HG02623 (cell line): ENCODE measurements around the gene TREH.

Experiments used
- ATAC-seq: cut with Tn5 transposase; IDR thresholded peaks from one replicate; pipeline ENCODE4 v1.9.1; 2021; ENCODE audit warnings: moderate library complexity; ENCODE audit not compliant: unreplicated experiment

TREH gene

DNA sequence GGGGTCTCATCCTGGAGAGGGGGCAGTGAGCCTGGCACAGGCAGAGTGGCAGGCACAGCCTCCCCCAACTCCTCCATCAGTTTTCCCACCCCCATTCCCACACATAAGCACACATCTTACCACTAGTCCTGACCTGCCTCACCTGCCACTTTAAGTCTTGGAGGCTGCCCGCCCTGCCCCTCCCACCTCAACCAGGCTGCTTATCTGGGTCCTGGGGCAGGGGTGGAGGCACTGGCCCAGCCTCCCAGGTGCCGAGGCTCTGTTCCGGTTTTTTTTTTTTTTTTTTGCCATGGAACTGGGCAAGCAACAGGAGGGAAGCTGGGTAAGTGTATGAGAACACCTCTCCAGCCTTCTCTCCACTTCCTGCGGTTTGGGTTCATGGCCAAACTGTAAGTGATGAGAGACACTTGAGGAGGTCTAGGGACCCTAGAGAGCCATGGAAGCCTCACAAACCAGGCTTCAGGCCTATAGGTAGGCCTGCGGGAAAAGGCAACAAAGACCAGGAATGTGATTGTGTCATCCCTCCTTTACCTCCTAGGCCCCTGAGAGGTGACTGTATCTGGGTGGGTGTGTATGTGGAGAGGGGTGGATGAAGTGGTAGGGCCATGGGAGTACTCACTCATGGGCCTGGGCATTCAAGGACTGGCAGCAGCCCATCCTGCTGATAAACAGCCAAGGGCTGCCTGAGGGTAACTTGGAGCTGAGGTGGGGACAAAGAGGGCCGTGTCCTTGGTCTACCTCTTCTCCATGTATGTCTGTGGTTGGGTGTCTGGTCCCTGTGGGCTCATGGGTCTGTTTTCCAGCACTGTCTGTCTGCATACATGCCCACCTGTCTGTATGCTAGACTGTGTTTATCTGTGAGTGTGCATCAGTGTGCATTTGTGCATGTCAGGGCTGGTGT is 49.4 kb downstream of the TREH start:
- no peak for ATAC-seq

DNA sequence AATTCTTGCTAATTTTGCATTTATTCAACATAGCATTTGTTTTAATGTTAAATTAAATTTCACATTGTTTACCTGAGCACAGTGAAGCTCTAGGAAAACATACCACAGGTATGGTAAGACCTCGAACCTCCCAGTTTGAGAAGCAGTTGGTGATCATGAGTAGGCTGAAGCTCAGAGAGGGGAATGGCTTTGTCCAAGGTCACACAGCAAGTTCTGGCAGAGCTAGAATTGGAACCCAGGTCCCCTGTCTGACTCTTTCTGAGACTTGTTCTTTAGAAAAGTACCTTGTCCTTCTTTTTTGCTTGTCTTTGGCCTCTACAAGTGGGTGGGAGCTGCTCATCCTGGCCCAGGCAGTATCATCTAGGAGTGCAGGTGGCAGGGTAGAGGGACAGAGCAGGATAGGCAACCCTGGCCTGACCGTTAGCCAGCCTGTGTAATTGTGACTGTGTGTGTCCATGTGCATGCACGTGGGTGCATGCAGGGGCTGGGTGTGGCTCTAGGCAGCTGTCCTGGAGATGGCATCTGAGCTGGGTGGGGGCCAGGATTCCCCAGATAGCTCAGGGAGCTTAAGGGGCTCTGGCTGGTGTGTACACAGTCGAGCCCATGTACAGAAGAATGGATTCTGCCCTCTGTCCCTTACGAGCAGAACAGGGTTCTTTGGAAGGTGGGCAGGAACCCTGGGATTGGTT is 50.4 kb downstream of the TREH start:
- ATAC-seq, result no peak

DNA sequence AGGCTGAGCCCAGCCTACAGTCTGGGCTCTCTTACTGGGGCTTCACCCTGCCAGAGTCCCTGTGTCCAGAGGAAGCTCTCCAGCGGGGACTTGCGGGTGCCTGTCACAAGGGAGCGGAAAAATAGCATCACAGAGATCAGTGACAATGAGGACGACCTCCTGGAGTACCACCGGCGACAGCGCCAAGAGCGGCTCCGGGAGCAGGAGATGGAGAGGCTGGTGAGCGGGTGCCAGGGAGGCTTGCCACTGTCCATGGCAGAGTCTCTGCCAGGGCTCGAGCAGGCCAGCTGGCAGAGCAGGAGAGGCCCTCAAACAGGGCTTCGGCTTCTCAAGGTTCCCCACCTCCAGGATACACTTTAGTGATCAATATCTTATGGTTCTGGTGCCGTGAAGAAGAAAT is 51.0 kb downstream of the TREH start:
- no peak for ATAC-seq

DNA sequence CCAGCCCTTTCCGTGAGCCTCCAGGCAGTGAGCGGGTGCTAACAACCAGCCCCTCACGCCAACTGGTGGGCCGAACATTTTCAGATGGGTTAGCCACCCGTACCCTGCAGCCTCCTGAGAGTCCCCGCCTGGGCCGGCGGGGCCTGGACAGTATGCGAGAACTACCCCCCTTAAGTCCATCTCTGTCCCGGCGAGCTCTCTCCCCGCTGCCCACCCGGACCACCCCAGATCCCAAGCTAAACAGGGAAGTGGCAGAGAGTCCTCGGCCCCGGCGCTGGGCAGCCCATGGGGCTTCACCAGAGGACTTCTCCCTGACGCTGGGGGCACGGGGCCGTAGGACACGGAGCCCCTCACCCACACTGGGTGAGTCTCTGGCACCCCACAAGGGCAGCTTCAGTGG is 51.4 kb downstream of the TREH start:
- no peak for ATAC-seq

DNA sequence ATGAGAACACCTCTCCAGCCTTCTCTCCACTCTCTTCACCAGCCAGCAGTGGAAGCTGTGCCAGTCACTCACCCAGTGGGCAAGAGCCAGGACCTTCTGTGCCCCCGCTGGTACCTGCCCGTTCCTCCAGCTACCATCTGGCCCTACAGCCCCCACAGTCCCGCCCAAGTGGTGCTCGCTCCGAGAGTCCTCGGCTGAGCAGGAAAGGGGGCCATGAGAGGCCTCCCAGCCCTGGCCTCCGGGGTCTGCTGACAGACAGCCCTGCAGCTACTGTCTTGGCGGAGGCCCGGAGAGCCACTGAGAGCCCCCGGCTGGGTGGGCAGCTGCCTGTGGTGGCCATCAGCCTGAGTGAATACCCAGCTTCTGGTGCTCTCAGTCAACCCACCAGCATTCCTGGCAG is 51.9 kb downstream of the TREH start:
- ATAC-seq, result no peak

DNA sequence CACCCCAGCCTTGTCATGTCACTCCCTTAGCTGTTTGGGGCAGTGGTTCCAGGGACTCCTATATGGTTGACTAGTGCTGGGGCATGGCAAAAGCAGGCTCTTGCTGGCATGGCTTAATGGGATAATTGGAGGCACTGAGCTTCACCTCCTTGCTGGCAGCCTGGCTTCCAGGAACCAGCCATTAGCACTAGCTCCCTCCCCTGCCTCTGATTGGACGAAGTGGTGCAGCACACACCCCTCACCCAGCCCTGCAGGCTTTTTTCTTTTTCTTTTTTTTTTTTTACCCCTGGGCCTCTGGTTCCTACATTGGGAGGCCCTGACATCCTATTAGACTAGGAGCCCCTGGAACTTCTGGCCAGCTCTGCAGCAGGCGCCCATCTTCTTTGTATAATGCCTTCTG is 53.5 kb downstream of the TREH start:
- no peak for ATAC-seq

DNA sequence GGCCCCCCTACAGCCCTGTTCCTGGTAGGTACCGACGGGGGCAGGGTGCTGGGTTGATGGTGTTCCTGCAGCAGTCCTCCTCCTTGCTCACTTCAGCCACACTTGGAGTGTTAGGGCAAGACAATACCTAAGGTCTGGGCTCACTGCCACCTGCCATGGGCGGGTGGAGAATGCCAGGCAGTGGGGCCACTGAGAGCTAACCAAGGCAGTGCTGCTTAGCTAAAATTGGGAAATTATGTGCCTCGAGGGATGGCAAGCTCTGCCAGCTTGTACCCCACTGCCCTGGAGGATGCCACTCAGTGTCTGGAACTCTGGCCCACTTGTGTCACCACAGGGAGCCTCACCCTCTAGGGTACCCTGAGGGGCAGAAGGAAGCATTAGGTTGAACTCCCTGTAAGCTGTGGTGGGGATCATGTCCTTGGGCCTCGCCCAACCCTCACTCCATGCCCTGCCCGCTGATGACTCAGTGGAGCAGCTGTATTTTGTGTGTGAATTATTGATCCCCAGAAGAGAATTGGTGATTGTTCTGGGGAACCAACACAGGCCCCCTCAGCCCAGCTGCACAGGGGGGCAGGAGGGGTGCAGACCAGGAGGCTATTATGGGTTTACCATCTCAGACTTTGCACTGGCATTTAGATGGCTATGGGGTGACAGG is 54.3 kb downstream of the TREH start:
- ATAC-seq, result no peak

DNA sequence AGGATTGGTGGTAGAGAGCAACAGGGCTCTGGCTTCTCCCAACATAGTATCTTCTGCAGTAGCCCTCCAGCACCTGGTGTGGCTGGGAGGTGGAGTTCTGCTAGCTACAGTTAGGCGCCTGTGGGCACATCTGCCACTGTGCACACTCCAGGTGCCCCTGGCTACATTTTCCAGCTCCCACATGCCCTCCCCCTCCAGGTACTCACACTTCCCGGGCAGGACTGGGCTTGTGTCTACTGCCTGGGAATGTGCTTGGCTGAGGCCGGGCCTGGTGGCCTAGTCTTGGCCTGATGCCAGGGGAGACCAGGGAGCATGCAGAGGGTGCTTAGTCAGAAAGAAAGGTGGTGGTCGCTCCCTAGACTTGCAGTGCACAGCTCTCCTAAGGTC is 56.2 kb downstream of the TREH start:
- no peak for ATAC-seq

DNA sequence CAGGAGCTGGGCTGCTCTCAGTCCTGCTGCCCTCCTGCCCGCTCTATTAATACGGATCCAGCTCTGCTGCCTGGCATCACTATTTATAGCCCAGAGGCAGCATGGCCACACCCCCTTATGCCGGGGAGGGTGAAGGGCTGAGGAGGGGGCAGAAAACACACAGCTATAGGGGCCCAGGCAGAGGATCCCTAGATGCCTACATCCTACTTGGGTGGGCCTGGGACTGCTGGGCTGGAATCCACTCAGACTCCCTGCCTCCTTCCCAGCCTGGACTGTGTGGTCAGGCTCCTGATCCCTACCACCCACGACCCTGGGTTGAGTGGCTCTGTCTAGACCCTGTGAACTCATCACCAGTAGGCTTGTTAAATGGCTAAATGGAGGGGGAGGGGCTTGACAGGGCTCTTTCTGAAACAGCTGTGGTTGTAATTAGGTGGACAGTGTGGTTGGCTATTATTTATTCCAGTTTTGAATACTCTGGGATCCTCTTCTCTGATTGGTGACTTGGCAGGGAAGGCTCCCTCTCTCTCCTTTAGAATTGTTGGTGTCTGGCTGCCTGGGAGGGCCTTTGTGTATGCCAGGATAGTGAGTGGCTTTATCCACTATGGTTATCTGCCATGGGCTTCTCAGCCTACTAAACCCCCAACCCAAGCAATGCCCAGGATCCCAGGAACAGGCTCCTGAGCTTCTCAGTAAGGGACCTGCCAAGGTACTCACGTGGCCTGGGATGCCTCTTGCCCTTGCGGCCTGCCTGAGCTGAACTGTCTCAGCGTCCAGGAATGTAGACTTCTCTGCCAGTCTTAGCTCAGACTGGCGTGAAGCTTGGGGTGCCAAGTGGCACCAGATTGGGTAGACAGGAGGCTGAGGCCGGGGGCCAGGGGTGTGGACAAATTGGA is 56.8 kb downstream of the TREH start:
- ATAC-seq, result no peak

DNA sequence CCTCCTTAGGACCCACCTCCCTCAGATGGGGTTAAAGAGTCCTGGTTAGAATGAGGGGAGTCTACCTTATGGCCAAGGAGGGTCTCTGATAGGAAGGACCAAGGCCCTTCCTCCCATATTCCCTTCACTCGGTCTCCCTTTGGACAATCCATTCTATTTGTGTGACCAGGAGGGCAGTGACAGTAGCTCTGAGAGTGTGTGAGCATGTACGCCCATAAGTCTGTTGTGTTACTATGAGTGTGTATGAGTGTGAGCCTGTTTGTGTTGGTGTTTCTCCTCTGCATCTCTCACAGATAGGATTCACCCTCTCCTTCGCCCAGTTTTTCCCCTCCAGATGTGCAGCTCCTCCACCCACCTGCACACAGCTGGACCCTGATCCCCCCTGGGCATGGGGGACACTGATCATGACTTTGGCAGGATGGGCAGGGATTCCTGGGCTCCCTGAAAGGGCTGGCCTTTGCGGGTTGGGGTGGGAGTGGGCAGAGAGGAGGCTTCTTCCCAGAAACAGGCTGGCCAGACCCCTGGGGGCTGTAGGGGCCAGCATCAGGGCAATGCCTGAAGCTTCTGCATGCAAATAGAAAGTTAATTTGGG is 57.6 kb downstream of the TREH start:
- ATAC-seq, result no peak

DNA sequence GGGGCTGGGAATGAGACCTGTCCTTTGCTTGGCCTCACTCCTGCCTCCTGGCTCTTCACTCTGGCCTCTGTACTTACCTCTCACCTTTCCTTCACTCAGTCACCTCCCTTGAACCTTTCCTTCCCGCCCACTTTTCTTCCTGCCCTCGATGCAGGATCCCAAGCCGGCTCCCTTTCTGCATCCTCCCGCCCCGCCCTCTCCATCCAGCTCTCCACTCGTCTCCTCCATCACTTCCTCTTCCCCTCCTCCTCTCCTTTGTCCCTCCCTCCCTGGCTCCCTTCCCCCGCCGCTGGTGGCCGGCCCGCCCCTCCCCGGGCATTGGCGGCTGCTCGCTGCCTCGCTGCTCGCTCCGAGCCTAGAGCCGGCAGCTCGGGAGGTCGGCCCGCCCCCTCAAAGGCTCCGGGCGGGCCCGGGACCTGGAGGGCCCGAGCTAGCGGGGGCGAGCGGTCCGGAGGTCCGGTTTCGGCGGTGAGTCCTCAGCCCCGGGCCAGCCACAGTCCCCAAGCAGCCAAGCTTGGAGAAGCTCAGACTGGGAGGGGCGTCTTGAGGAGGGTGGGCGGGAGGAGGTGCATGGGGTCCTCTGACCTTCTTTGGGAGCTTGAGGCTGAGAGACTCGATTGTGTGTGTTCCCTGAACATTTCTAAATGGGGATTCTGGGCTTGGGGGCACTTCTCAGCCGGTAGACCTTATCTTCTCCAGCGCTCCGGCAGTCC is 58.2 kb downstream of the TREH start:
- ATAC-seq, result no peak

DNA sequence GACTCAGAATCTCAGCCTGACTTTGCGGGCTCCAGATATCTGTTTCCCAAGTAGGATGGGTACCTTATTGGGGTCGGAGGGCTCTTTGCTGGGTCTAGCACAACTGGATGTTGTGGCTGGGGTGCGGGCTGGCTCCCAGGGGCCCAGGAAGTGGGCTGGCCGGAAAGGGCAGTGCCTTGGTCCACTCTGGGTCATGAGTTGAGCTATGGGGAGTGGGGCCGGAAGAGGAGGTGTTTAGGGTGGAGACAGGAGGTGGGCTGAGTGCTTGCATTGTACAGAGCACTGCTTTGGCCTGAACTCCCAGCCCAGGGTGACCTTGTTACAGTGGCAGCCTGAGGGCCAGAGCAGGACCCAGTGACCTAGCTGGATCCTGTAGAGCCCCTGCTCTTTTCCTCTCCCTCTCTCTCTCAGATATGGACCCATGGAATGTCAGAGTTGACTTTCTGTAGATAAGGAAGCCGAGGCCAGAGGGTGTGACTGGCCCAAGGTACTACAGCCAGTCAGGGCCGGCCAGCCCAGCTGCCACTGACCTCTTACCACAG is 58.9 kb downstream of the TREH start:
- no peak for ATAC-seq

DNA sequence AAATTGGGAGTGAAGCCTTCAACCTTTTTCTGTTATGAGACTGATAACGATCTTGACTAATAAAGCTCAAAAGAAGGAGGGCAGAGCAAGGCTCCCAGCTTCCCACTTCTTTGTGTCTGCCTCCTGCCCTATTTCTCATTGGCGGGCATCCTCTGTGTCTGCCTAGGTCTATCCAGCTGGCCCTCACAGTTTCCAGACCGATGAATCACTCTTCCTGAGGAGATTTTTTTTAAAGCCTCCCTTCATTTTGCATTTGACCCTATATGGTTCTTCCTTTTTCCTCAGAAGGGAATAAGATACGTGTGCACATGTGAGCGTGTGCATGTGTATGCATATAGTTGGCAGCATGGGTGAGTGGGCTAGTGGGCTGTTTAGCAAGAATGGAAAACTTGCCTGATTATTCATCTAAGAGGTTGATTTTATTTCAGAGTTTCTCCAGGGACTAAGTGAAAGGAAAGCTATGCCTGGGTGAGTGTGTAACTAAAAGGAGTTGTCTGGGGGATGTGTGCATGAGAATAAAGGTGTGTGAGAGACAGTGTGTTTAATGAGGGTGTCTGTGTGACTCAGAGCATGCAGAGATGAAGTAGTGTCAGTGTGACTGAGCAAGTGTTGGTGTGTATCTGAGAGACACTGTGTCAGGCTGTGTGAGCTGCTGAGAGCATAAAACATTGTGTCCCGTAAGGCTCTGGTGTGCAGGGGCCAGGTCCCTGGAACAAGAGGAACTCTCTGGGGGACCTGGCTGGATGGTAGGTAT is 59.8 kb downstream of the TREH start:
- ATAC-seq, result no peak

DNA sequence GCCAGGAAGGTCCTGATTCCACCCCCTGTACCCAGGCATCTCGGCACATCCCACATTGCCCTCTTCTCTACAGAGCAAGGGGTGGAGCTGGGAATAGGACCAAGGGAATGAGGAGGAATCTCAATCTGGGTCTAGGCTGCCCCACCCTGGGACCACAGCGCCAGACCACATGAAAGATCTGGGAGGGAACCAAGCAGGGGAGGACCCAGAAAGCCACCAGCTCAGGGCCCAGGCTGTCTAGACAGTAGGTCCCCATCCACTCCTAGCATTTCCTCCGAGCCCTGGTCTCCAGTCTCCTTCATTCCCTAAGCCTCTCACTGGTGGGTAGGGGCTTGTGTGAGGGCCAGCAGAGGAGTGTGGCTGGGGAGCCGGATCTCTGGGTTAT is 60.5 kb downstream of the TREH start:
- no peak for ATAC-seq

DNA sequence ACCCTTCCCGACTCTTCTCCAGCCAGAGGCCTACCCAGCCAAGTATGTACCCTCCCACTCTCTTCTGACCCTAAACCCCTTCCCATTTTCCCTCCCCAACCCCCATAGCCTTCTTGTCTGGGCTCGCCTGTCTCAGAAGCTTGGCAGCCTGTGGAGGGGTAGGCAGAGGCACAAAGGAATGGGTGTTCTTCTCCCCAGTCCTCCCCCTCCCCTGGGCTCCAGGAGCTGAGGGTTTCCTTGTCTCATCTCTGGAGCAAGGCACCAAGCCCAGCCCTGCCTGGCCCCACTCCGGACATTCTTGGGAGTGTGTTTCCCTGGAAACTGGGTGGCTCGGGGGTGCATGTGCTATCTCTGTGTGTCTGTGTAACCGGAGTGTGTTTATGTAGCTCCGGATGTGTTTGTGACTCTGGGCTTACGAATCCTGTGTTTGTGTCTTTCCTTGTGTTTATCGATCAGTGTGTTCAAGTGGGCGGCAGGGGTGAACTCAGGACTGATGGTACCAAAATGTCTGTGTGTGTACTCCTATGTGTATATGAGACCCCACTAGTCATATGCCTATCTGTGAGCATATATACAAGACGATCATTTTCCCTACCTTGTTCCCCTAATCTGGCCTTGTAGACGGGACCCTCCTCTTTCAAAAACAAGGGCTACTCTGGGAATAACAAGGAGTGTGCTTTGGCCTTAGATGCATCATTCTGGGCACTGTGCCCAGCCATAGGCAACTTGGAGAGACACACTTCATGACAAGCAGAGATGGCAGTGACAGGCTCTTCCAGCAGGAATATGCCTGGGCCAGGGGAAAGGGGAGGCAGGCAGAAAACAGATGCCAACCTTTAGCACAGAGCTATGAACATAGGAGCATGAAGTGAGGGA is 61.1 kb downstream of the TREH start:
- no peak for ATAC-seq

DNA sequence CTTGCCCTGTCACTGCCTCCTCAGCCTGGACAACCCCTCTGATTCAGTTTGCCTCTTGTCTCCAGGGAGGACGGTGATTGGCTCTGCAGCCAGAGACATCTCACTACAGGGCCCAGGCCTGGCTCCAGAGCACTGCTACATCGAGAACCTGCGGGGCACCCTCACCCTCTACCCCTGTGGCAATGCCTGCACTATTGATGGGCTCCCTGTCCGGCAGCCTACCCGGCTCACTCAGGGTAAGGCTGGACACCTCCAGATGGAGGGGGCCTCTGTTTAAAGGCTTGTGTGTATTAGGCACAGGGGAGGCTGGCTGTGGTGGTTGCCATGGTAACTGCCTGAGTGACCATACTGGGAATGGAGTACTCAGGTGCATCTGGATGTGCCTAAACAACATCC is 63.5 kb downstream of the TREH start:
- ATAC-seq, result no peak

DNA sequence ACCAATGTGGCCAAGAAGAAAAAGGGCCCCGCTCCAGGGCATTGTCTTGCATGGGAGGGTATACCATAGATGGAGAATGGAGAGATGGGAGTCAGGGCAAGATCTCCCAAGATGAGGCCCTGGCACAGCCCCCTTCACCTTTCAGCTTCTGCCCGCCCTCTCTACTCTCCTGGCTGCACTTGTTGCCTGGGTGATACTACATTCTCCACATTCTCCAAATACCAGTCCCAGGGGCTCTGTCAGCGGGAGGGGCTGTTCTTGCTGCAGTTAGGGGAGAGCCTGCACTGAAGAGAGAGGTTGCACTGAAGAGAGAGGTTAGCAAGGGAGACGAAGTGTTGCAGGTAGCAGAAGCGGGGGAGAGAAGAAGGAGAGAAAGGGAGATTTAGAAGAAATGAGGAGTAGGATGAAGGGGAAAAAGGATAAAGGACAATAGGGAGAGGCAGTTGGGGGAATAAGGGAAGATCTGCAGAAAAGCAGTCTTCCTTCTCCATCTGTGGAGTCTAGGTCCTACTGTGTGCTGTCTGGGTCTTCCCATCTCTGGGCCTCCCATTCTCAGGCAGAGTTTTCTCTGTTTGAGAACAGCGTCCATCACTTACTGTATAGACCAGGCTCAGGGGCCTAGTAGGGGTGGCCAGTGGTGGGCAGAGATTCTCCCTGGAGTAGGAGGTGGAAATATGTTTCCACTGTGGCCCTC is 64.0 kb downstream of the TREH start:
- ATAC-seq, result no peak
